ENCODE data around the gene EGFL7. TPM values are rescaled to one million over a fixed set of nuclear protein-coding genes. Genes with fewer than 3 reads are reported as not detected.

EGFL7 gene
- total and polyA plus RNA-seq, 4 donors, result 32.1 to 39.7 (median 36.5) TPM

- Histone ChIP-seq H3K4me3 (ENCODE audit: low read depth in 1 of 3, low read length in 3 of 3) (no peak overlapping the region), H3K27me3 (ENCODE audit: control insufficient read depth in 4 of 4, insufficient read depth in 4 of 4, low read length in 3 of 4) (no peaks in the 10 kb centered on the region), H3K36me3 (ENCODE audit: control insufficient read depth in 4 of 4, insufficient read depth in 3 of 4, low read depth in 1 of 4, low read length in 3 of 4) (peaks cover 0 to 15% (median 3%) of the 10 kb centered on the region in 4 donors), H3K27ac (ENCODE audit: low read depth in 1 of 2, low read length in 2 of 2) (peak overlapping the region; percentile 23 to 60), H3K9ac (ENCODE audit: low read depth in 1 of 2, low read length in 2 of 2) (no peak overlapping the region), H3K4me1 (ENCODE audit: control insufficient read depth in 4 of 4, insufficient read depth in 4 of 4, low read length in 3 of 4) (peaks cover 28 to 58% (median 45%) of the 10 kb centered on the region in 4 donors), H3K9me3 (ENCODE audit: control insufficient read depth in 4 of 4, low read length in 3 of 4) (no peaks in the 10 kb centered on the region)
- WGBS, result 33% methylated on average over 14 of the region's 14 CpGs
- DNase-seq (ENCODE audit: low spot score), result no peak
- no peak for TF ChIP-seq FOXA2 (IDR thresholded peaks at IDR 0.05)
- TF ChIP-seq CTCF (IDR thresholded peaks at IDR 0.05; ENCODE audit: low read depth, low read length, missing input control), result no peak
- no peak for TF ChIP-seq ZBTB33 (IDR thresholded peaks at IDR 0.05)
- TF ChIP-seq FOXA1 (IDR thresholded peaks at IDR 0.05), result no peak
- peak; percentile 26 for TF ChIP-seq SP1 (IDR thresholded peaks at IDR 0.05)
- TF ChIP-seq JUND (IDR thresholded peaks at IDR 0.05), result no peak
- TF ChIP-seq NR2F2 (IDR thresholded peaks at IDR 0.05), result peak; percentile 16
- TF ChIP-seq RXRA (IDR thresholded peaks at IDR 0.05), result peak; percentile 43 to 51
- TF ChIP-seq HNF4A (conservative IDR thresholded peaks at IDR 0.05), result peak; percentile 79 to 85
Measured at GRCh38 chr9:136672431-136673087, 9.8 kb downstream of the EGFL7 start.

GRCh38 chr9:136673088-136673974 is 10.6 kb downstream of the EGFL7 start:
- Histone ChIP-seq H3K4me3 (ENCODE audit: low read depth in 1 of 3, low read length in 3 of 3) (no peak overlapping the region), H3K36me3 (ENCODE audit: control insufficient read depth in 4 of 4, insufficient read depth in 3 of 4, low read depth in 1 of 4, low read length in 3 of 4) (peaks cover 0 to 15% (median 3%) of the 10 kb centered on the region in 4 donors), H3K4me1 (ENCODE audit: control insufficient read depth in 4 of 4, insufficient read depth in 4 of 4, low read length in 3 of 4) (peaks cover 28 to 60% (median 49%) of the 10 kb centered on the region in 4 donors), H3K27ac (ENCODE audit: low read depth in 1 of 2, low read length in 2 of 2) (peak overlapping the region; percentile 5 to 60), H3K9me3 (ENCODE audit: control insufficient read depth in 4 of 4, low read length in 3 of 4) (no peaks in the 10 kb centered on the region), H3K27me3 (ENCODE audit: control insufficient read depth in 4 of 4, insufficient read depth in 4 of 4, low read length in 3 of 4) (no peaks in the 10 kb centered on the region), H3K9ac (ENCODE audit: low read depth in 1 of 2, low read length in 2 of 2) (no peak overlapping the region)
- 71% methylated on average over 35 of the region's 35 CpGs for WGBS
- no peak for DNase-seq (ENCODE audit: low spot score)
- no peak for TF ChIP-seq ATF3 (IDR thresholded peaks at IDR 0.05)
- no peak for TF ChIP-seq ZBTB33 (IDR thresholded peaks at IDR 0.05)
- no peak for TF ChIP-seq TAF1 (conservative IDR thresholded peaks at IDR 0.05)
- TF ChIP-seq RAD21 (IDR thresholded peaks at IDR 0.05), result no peak
- no peak for TF ChIP-seq HNF4G (IDR thresholded peaks at IDR 0.05)
- TF ChIP-seq FOXA2 (IDR thresholded peaks at IDR 0.05), result no peak
- TF ChIP-seq YY1 (IDR thresholded peaks at IDR 0.05), result no peak
- TF ChIP-seq JUND (IDR thresholded peaks at IDR 0.05), result no peak
- no peak for TF ChIP-seq HNF4A (conservative IDR thresholded peaks at IDR 0.05)
- TF ChIP-seq FOXA1 (IDR thresholded peaks at IDR 0.05), result no peak
- no peak for TF ChIP-seq MAX (IDR thresholded peaks at IDR 0.05)
- TF ChIP-seq SP1 (IDR thresholded peaks at IDR 0.05), result no peak
- no peak for TF ChIP-seq CTCF (IDR thresholded peaks at IDR 0.05; ENCODE audit: low read depth, low read length, missing input control)
- TF ChIP-seq NR2F2 (IDR thresholded peaks at IDR 0.05), result no peak
- no peak for TF ChIP-seq RXRA (IDR thresholded peaks at IDR 0.05)
